ENCODE results near the gene CHCHD3.

CHCHD3 gene

GRCh38 chr7:133064082-133064820 lies 17.6 kb downstream of the CHCHD3 start:
- no peaks in the 10 kb centered on the region for H3K27me3 ChIP-seq (replicated peaks in 2 of 5; ENCODE audit: control insufficient read depth in 4 of 5, insufficient read depth in 5 of 5, low read length in 4 of 5)
- H3K4me1 ChIP-seq (ENCODE audit: control extremely low read depth in 1 of 4, control insufficient read depth in 4 of 4, insufficient read depth in 4 of 4, low read length in 3 of 4) = peaks cover 0 to 8% (median 0%) of the 10 kb centered on the region in 4 experiments
- H3K36me3 ChIP-seq (ENCODE audit: control insufficient read depth in 4 of 4, insufficient read depth in 4 of 4, low read length in 3 of 4) = peaks cover 0 to 50% (median 16%) of the 10 kb centered on the region in 4 experiments
- no peaks in the 10 kb centered on the region for H3K9me3 ChIP-seq (ENCODE audit: control extremely low read depth in 1 of 5, control insufficient read depth in 4 of 5, insufficient read depth in 2 of 5, low read depth in 1 of 5, low read length in 4 of 5)
- ChIA-PET CTCF (interaction anchor here (1.2 kb wide), 1 partner anchor 9 kb away, joined by 4 read pairs; no protein-coding TSS in a partner anchor), POLR2A (no interaction called here)
- no peak overlapping the region for H3K27ac ChIP-seq (ENCODE audit: insufficient read depth in 1 of 2, low read depth in 1 of 2, low read length in 2 of 2, poor library complexity in 1 of 2, severe bottlenecking in 2 of 2)
- no peak for DNase-seq
- 100% methylated on average over 1 of the region's 4 CpGs for WGBS (ENCODE audit: insufficient coverage)
- H3K4me3 ChIP-seq (ENCODE audit: control insufficient read depth in 1 of 7, extremely low read depth in 1 of 7, insufficient read depth in 4 of 7, low read depth in 2 of 7, low read length in 6 of 7) = no peak overlapping the region

DNA sequence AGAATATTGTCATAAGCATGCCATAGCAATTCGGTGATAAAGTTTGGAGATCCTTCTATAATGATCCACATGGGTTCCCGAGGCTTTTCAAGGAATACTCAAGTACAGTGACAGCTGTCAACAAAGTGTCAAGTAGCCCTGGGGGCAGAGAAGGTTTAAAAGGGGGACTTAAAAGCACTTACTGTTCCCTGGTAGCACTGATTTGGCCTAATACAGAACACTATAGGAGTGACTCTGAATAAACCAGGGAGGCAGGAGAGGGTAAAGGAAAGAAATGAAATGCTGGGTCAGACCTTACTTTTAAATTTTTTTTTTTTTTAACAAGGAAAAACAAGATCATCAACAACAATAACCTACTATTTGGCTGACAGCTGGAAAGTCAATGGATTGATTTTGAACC lies 20.1 kb downstream of the CHCHD3 start:
- CTCF ChIA-PET = interaction anchor here (0.5 kb wide), 1 partner anchor 97 kb away, joined by 3 read pairs; no protein-coding TSS in a partner anchor
- POLR2A ChIA-PET = no interaction called here
- H3K4me1 ChIP-seq (ENCODE audit: control extremely low read depth in 1 of 4, control insufficient read depth in 4 of 4, insufficient read depth in 4 of 4, low read length in 3 of 4) = peaks cover 0 to 8% (median 0%) of the 10 kb centered on the region in 4 experiments

GRCh38 chr7:133061357-133061756 lies 20.5 kb downstream of the CHCHD3 start:
- Histone ChIP-seq H3K9me3 (ENCODE audit: control extremely low read depth in 1 of 5, control insufficient read depth in 4 of 5, insufficient read depth in 2 of 5, low read depth in 1 of 5, low read length in 4 of 5) (no peaks in the 10 kb centered on the region), H3K36me3 (ENCODE audit: control insufficient read depth in 4 of 4, insufficient read depth in 4 of 4, low read length in 3 of 4) (peaks cover 0 to 28% (median 5%) of the 10 kb centered on the region in 4 experiments), H3K27me3 (replicated peaks in 2 of 5; ENCODE audit: control insufficient read depth in 4 of 5, insufficient read depth in 5 of 5, low read length in 4 of 5) (no peaks in the 10 kb centered on the region), H3K27ac (ENCODE audit: insufficient read depth in 1 of 2, low read depth in 1 of 2, low read length in 2 of 2, poor library complexity in 1 of 2, severe bottlenecking in 2 of 2) (no peak overlapping the region), H3K4me3 (ENCODE audit: control insufficient read depth in 1 of 7, extremely low read depth in 1 of 7, insufficient read depth in 4 of 7, low read depth in 2 of 7, low read length in 6 of 7) (no peak overlapping the region), H3K4me1 (ENCODE audit: control extremely low read depth in 1 of 4, control insufficient read depth in 4 of 4, insufficient read depth in 4 of 4, low read length in 3 of 4) (peaks cover 0 to 8% (median 0%) of the 10 kb centered on the region in 4 experiments)
- ChIA-PET POLR2A (no interaction called here), CTCF (no interaction called here)
- no peak for DNase-seq
- 100% methylated on average over 1 of the region's 2 CpGs for WGBS (ENCODE audit: insufficient coverage)

More for the DNA sequence above, 20.1 kb downstream of the CHCHD3 start:
- Histone ChIP-seq H3K27me3 (replicated peaks in 2 of 5; ENCODE audit: control insufficient read depth in 4 of 5, insufficient read depth in 5 of 5, low read length in 4 of 5) (no peaks in the 10 kb centered on the region), H3K4me3 (ENCODE audit: control insufficient read depth in 1 of 7, extremely low read depth in 1 of 7, insufficient read depth in 4 of 7, low read depth in 2 of 7, low read length in 6 of 7) (no peak overlapping the region), H3K36me3 (ENCODE audit: control insufficient read depth in 4 of 4, insufficient read depth in 4 of 4, low read length in 3 of 4) (peaks cover 0 to 32% (median 8%) of the 10 kb centered on the region in 4 experiments), H3K9me3 (ENCODE audit: control extremely low read depth in 1 of 5, control insufficient read depth in 4 of 5, insufficient read depth in 2 of 5, low read depth in 1 of 5, low read length in 4 of 5) (no peaks in the 10 kb centered on the region), H3K27ac (ENCODE audit: insufficient read depth in 1 of 2, low read depth in 1 of 2, low read length in 2 of 2, poor library complexity in 1 of 2, severe bottlenecking in 2 of 2) (no peak overlapping the region)
- no peak for DNase-seq
- WGBS (ENCODE audit: insufficient coverage) = 89% methylated on average over 2 of the region's 2 CpGs

- no peak overlapping the region for H3K4me3 ChIP-seq (ENCODE audit: control insufficient read depth in 1 of 7, extremely low read depth in 1 of 7, insufficient read depth in 4 of 7, low read depth in 2 of 7, low read length in 6 of 7)
- CTCF ChIA-PET = no interaction called here
- 98% methylated on average over 5 of the region's 6 CpGs for WGBS (ENCODE audit: insufficient coverage)
- peaks cover 0 to 21% (median 5%) of the 10 kb centered on the region in 4 experiments for H3K36me3 ChIP-seq (ENCODE audit: control insufficient read depth in 4 of 4, insufficient read depth in 4 of 4, low read length in 3 of 4)
- peaks cover 0 to 8% (median 0%) of the 10 kb centered on the region in 4 experiments for H3K4me1 ChIP-seq (ENCODE audit: control extremely low read depth in 1 of 4, control insufficient read depth in 4 of 4, insufficient read depth in 4 of 4, low read length in 3 of 4)
- no peaks in the 10 kb centered on the region for H3K27me3 ChIP-seq (replicated peaks in 2 of 5; ENCODE audit: control insufficient read depth in 4 of 5, insufficient read depth in 5 of 5, low read length in 4 of 5)
- no peak overlapping the region for H3K27ac ChIP-seq (ENCODE audit: insufficient read depth in 1 of 2, low read depth in 1 of 2, low read length in 2 of 2, poor library complexity in 1 of 2, severe bottlenecking in 2 of 2)
- no peaks in the 10 kb centered on the region for H3K9me3 ChIP-seq (ENCODE audit: control extremely low read depth in 1 of 5, control insufficient read depth in 4 of 5, insufficient read depth in 2 of 5, low read depth in 1 of 5, low read length in 4 of 5)
- POLR2A ChIA-PET = no interaction called here
- no peak for DNase-seq
Measured at GRCh38 chr7:133060004-133060403, 21.9 kb downstream of the CHCHD3 start.

GRCh38 chr7:133059263-133059662 lies 22.6 kb downstream of the CHCHD3 start:
- no peak for DNase-seq
- Histone ChIP-seq H3K4me3 (ENCODE audit: control insufficient read depth in 1 of 7, extremely low read depth in 1 of 7, insufficient read depth in 4 of 7, low read depth in 2 of 7, low read length in 6 of 7) (no peak overlapping the region), H3K4me1 (ENCODE audit: control extremely low read depth in 1 of 4, control insufficient read depth in 4 of 4, insufficient read depth in 4 of 4, low read length in 3 of 4) (peaks cover 0 to 12% (median 0%) of the 10 kb centered on the region in 4 experiments), H3K36me3 (ENCODE audit: control insufficient read depth in 4 of 4, insufficient read depth in 4 of 4, low read length in 3 of 4) (peaks cover 0 to 25% (median 5%) of the 10 kb centered on the region in 4 experiments), H3K27ac (ENCODE audit: insufficient read depth in 1 of 2, low read depth in 1 of 2, low read length in 2 of 2, poor library complexity in 1 of 2, severe bottlenecking in 2 of 2) (no peak overlapping the region), H3K9me3 (ENCODE audit: control extremely low read depth in 1 of 5, control insufficient read depth in 4 of 5, insufficient read depth in 2 of 5, low read depth in 1 of 5, low read length in 4 of 5) (no peaks in the 10 kb centered on the region), H3K27me3 (replicated peaks in 2 of 5; ENCODE audit: control insufficient read depth in 4 of 5, insufficient read depth in 5 of 5, low read length in 4 of 5) (no peaks in the 10 kb centered on the region)
- POLR2A ChIA-PET = no interaction called here
- WGBS (ENCODE audit: insufficient coverage) = 100% methylated on average over 2 of the region's 6 CpGs
- CTCF ChIA-PET = no interaction called here

DNA sequence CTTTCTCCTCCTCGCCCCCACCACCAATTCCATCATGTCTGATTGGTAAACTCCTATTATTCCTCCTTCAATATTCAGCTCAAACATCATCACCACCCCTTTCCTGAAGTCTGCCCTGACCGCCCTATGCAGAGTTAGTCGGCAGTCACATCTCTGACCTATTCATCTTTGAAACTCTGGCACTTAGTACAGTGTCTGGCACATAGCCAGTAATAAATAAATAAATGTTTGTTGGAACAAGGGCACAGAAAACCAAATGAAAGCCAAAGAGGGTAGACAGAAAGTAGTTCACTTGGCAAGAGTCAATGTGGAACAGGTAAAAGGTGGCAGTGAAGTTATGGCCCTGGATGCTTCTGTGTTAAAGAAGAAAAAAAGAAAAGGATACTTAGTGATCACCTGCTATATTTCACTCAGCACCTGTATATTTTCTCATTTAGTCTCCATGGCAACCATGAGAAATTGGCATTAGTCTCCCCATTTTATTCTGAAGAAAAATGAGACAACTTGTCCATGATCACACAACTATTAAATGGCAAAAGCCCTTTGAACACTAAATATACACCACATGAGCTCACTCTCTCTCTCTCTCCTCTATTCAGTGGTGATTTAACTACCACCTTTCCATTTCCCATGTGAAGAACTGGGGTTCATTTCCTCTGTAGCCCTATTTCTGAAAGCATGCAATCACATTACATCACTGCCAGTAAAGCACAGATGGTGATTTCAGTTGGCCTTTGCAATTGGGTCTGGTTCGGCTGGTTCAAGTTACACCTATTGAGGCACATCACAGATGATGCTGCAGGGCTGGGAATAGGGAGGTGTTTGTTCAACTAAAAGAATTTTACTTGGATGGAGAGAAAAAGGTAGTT lies 25.3 kb downstream of the CHCHD3 start:
- Histone ChIP-seq H3K27me3 (replicated peaks in 2 of 5; ENCODE audit: control insufficient read depth in 4 of 5, insufficient read depth in 5 of 5, low read length in 4 of 5) (no peaks in the 10 kb centered on the region), H3K4me3 (ENCODE audit: control insufficient read depth in 1 of 7, extremely low read depth in 1 of 7, insufficient read depth in 4 of 7, low read depth in 2 of 7, low read length in 6 of 7) (no peak overlapping the region), H3K27ac (ENCODE audit: insufficient read depth in 1 of 2, low read depth in 1 of 2, low read length in 2 of 2, poor library complexity in 1 of 2, severe bottlenecking in 2 of 2) (no peak overlapping the region), H3K4me1 (ENCODE audit: control extremely low read depth in 1 of 4, control insufficient read depth in 4 of 4, insufficient read depth in 4 of 4, low read length in 3 of 4) (peaks cover 0 to 12% (median 0%) of the 10 kb centered on the region in 4 experiments), H3K9me3 (ENCODE audit: control extremely low read depth in 1 of 5, control insufficient read depth in 4 of 5, insufficient read depth in 2 of 5, low read depth in 1 of 5, low read length in 4 of 5) (no peaks in the 10 kb centered on the region), H3K36me3 (ENCODE audit: control insufficient read depth in 4 of 4, insufficient read depth in 4 of 4, low read length in 3 of 4) (peaks cover 0 to 21% (median 3%) of the 10 kb centered on the region in 4 experiments)
- CTCF ChIA-PET = no interaction called here
- no peak for DNase-seq
- POLR2A ChIA-PET = interaction anchor here (0.6 kb wide), 1 partner anchor 348 kb away, joined by 3 read pairs; no protein-coding TSS in a partner anchor
- 80% methylated on average over 1 of the region's 4 CpGs for WGBS (ENCODE audit: insufficient coverage)

Measured in common myeloid progenitor, CD34-positive (primary cell).